ENCODE data around the gene BRWD1. TPM values are rescaled to one million over a fixed set of nuclear protein-coding genes. Genes with fewer than 3 reads are reported as not detected.

Gene BRWD1
- total and polyA plus RNA-seq, 2 of the 8 experiments (the other 6 are each of a cell fraction or from before 2014, with no cell fraction given) = 9.3 to 45.2 TPM

GRCh38 chr21:39184050-39184980 lies 129.1 kb downstream of the BRWD1 start:
- Histone ChIP-seq H4K20me1 (replicated peaks in 1 of 2; ENCODE audit: control insufficient read depth in 1 of 2, insufficient read depth in 2 of 2, low read length in 2 of 2) (peaks cover 0 to 4% of the 10 kb centered on the region in 2 experiments), H2BK15ac (ENCODE audit: low read length) (no peak overlapping the region), H2AK5ac (ENCODE audit: low read depth, low read length) (no peak overlapping the region), H3K23ac (ENCODE audit: insufficient read length) (no peak overlapping the region), H3K27me3 (replicated peaks in 1 of 4; ENCODE audit: control insufficient read depth in 3 of 4, extremely low read depth in 1 of 4, insufficient read depth in 3 of 4, low read length in 3 of 4) (no peaks in the 10 kb centered on the region), H2BK20ac (ENCODE audit: low read length) (no peak overlapping the region), H3K18ac (ENCODE audit: extremely low read depth, low read length) (no peak overlapping the region), H3K14ac (ENCODE audit: insufficient read length) (no peak overlapping the region), H4K8ac (ENCODE audit: extremely low read depth, insufficient read depth, low read length) (peak overlapping the region; percentile 45; the same call in 1 of the 2 replicates), H4K91ac (replicated peaks; ENCODE audit: insufficient read length, low read length) (no peak overlapping the region), H2BK5ac (ENCODE audit: low read depth, low read length) (no peak overlapping the region), H3K4ac (replicated peaks; ENCODE audit: insufficient read length, low read depth, low read length) (no peak overlapping the region), H3K23me2 (ENCODE audit: low read depth, low read length) (peaks cover 7% of the 10 kb centered on the region; the same call in 1 of the 2 replicates), H3K79me1 (ENCODE audit: low read depth, low read length) (0 out of 2 replicates have a peak, but pooled peaks cover 3% of the 10 kb centered on the region), H3K4me2 (ENCODE audit: insufficient read depth in 1 of 2, low read depth in 2 of 2, low read length in 2 of 2) (peak overlapping the region; percentile 72 to 90), H4K5ac (ENCODE audit: insufficient read length, low read depth, low read length) (peak overlapping the region; percentile 86), H2BK120ac (replicated peaks; ENCODE audit: low read depth, low read length) (no peak overlapping the region), H3K27ac (ENCODE audit: low read depth, low read length) (no peak overlapping the region), H2BK12ac (ENCODE audit: low read depth, low read length) (no peak overlapping the region), H3K79me2 (ENCODE audit: control insufficient read depth in 1 of 2, insufficient read depth in 2 of 2, low read length in 2 of 2) (peaks cover 0 to 24% of the 10 kb centered on the region in 2 experiments; a peak in 3 of 4 replicates), H2AFZ (ENCODE audit: low read length) (no peak overlapping the region), H3K56ac (replicated peaks; ENCODE audit: insufficient read length, low read depth, low read length) (no peak overlapping the region), H3K9ac (replicated peaks in 1 of 4; ENCODE audit: extremely low read depth in 1 of 4, low read depth in 3 of 4, low read length in 3 of 4) (peak overlapping the region in 1 of 4 experiments; percentile 0; a peak in 3 of 7 replicates), H3K9me3 (ENCODE audit: insufficient read depth in 2 of 2, low read depth in 1 of 2, low read length in 1 of 2) (no peaks in the 10 kb centered on the region), H3K4me1 (replicated peaks in 1 of 4; ENCODE audit: control insufficient read depth in 3 of 4, insufficient read depth in 4 of 4, low read length in 3 of 4) (peaks cover 0 to 5% (median 3%) of the 10 kb centered on the region in 4 experiments; a peak in 4 of 7 replicates), H3K36me3 (ENCODE audit: control insufficient read depth in 2 of 4, insufficient read depth in 4 of 4, low read length in 3 of 4) (peaks cover 0 to 17% (median 6%) of the 10 kb centered on the region in 4 experiments; a peak in 5 of 8 replicates), H3K4me3 (ENCODE audit: extremely low read depth in 1 of 4, insufficient read depth in 2 of 4, low read depth in 3 of 4, low read length in 4 of 4) (peak overlapping the region; percentile 83 to 94 (median 86))
- POLR2A ChIA-PET (ENCODE audit: partially characterized antibody) = interaction anchor here (0.9 to 2.2 kb wide), 10 partner anchors 11 to 203 kb away, joined by 3 to 17 read pairs (median 5); partner anchors contain the start of genes BRWD1 and HMGN1
- WGBS, 2 experiments (ENCODE audit: extremely low coverage in 1 of 2, insufficient coverage in 1 of 2, insufficient read length in 1 of 2, insufficient replicate concordance in 2 of 2, low coverage in 1 of 2, low lambda C conversion rate in 2 of 2, missing lambda C conversion rate in 1 of 2) = 6% methylated on average over 22 of the region's 22 CpGs; no CpG with 5 or more reads in 1 of the 2 experiments
- FAIRE-seq (no peak), DNase-seq (ENCODE audit: low read depth in 1 of 2, low spot score in 2 of 2) (no peak)
- CTCF ChIA-PET (ENCODE audit: partially characterized antibody) = interaction anchor here (0.6 kb wide), 1 partner anchor 472 kb away, joined by 3 read pairs; no protein-coding TSS in a partner anchor
- TF ChIP-seq CEBPB (IDR thresholded peaks at IDR 0.05; ENCODE audit: low read depth, low read length) = no peak
- TF ChIP-seq TAF7 (optimal IDR thresholded peaks at IDR 0.05; ENCODE audit: borderline replicate concordance, low read depth, low read length) = peak; percentile 36

All from H1 (cell line).